Stimulated activated CD4-positive, alpha-beta T cell treated with anti-CD3 and anti-CD28 coated beads, Interleukin-1b, Interleukin-23, amount 100 ng/mL, for 24 hours (primary cell): Measurements from ENCODE around the gene HLA-DRB5.
"Not testable (repeated sequence)": the region's sequence is repeated elsewhere in the genome, so short reads cannot be mapped to it uniquely, and the experiment has no call there.

Experiments
- DNase-seq, 4 experiments: peaks; one replicate each; pipeline ENCODE4 v3.0.0-alpha.2; 2020; ENCODE audit warnings: low read depth in 4 of 4, low spot score in 1 of 4

HLA-DRB5 gene

DNA sequence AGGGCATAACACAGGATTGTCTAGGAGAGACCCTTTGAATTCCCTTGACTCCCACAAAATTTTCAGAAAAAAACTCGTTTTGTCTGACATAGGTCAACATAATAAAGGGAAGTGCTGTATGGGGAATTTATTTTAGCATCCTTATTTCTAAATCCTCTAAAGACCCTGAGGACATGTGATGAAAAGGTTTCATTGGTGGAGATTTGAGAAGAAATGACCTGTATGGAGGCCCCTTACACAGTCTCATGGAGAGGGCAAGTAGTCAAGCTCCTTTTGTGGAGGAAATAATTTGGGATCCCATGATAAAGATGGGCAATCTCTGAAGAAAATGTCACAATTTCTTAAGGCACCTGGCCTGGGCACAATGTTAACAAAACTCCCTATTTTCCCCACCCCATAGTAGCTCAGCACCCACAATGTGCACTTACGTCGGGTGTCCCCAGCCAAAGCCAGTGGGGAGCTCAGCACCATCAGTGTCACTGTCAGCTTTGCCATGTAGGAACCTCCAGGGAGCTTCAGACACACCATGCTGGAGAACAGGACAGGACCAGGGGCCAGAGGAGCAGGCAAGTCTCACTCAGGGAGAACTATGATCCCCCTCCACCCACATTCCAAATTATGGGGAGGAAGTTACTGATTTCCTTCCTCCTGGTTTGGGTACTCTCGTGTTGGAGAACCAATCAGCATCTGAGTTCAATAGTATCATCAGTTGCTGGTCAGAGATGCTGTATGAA lies at the start of gene HLA-DRB5:
Gene HLA-DRB5 (minus strand): TSS at position 591 of the 734 bp plus-strand sequence. CDS start 63 bp downstream, at position 528.
- DNase-seq = no peak

- no peak for DNase-seq
Observed at GRCh38 chr6:32578962-32579361, 48.9 kb upstream of the HLA-DRB5 start.

- not testable (repeated sequence) for DNase-seq
Observed at GRCh38 chr6:32577493-32577892, 47.4 kb upstream of the HLA-DRB5 start.

GRCh38 chr6:32576250-32576649 lies 46.2 kb upstream of the HLA-DRB5 start:
- no peak for DNase-seq

- no peak for DNase-seq
Observed at GRCh38 chr6:32570363-32570905, 40.3 kb upstream of the HLA-DRB5 start.

GRCh38 chr6:32568561-32568960 lies 38.5 kb upstream of the HLA-DRB5 start:
- no peak for DNase-seq

DNA sequence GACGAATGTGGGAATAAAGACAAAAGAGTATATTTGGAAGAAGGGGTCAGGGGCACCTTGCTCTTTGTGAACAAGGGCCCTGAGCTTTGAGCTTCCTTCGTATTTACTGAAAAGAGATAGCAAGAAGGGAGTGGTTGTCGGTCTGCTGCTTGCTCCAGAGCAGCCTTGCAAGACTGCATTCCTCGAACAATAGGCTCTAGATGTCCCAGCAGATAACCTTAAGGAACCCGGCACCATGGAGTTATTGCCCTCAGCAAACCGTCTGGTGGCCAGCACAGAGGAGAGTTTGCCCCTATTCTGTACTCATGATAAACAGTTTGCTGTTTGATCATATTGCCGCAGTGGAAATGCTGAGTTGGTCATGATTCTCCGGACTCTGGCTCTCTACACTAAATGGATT lies 36.9 kb upstream of the HLA-DRB5 start:
- DNase-seq = no peak

GRCh38 chr6:32565511-32565910 lies 35.4 kb upstream of the HLA-DRB5 start:
- no peak for DNase-seq

- DNase-seq = no peak
Observed at GRCh38 chr6:32562940-32563339, 32.9 kb upstream of the HLA-DRB5 start.

- no peak for DNase-seq
Observed at GRCh38 chr6:32559747-32560146, 29.7 kb upstream of the HLA-DRB5 start.

- DNase-seq = no peak
Observed at GRCh38 chr6:32558426-32559057, 28.5 kb upstream of the HLA-DRB5 start.

DNA sequence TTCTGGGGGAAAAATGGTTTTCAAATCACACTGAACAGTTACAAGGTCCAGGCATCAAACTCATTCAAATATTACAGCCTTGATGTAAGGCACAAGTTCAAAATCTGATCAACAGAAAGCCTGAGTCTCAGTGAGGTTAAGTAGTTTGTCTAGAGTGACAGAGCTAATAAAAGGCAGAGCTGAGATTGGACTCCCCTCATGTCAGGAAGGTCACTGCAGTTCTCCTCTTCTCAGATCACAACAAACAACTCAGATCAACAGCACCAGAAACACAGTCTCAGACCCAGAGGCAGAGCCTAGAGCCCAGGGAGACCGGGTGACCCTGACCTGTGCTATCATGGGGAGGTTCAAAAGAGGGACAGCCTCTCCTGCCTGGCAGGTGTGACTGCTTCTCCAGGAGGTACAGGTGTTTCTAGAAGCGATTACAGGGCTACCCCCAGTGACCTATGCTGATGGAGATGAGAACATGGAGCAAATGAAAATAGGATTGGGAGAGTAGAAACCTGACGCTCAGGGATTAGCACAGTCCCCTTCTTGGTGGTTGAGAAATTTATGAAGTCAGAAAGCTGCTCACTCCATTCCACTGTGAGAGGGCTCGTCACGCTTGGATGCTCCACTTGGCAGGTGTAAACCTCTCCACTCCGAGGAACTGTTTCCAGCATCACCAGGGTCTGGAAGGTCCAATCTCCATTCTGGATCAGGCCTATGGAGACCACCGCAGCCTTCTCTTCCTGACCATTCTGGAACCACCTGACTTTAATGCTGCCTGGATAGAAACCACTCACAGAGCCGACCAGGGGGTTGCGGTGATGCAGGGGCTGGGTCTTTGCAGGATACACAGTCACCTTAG lies 24.3 kb upstream of the HLA-DRB5 start:
- DNase-seq = no peak

DNA sequence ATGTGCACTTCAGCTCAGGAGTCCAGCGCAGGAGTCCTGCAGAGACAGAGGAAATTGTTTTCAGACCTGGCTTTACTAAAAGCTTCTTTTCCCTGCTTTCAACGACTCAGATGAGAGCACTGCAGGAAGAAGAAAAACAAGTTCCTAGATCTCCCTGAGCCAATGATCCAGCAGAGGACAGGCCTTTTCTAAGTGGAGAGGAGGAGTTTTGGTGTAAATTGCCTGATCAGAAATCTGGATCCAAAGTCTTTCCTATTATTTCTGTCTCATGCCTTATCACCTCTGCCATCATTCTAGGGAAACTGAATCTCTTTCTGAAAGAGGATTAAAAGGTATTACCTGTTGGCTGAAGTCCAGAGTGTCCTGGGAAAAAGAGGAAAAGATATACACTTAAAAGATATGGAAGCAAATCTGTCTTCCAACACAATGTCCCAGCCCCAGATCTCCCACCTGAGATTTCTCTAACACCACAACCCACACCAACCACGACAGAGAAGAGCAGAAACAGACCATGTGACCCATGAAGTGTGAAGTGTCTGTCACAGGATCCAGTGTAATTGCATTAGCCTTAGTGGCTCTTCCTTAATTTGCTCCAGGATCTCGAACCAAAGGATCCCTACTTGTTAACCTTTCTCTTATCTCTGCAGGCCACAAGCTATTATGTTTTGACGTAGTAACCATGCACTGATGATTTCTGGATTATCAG lies 23.1 kb upstream of the HLA-DRB5 start:
- no peak for DNase-seq

DNA sequence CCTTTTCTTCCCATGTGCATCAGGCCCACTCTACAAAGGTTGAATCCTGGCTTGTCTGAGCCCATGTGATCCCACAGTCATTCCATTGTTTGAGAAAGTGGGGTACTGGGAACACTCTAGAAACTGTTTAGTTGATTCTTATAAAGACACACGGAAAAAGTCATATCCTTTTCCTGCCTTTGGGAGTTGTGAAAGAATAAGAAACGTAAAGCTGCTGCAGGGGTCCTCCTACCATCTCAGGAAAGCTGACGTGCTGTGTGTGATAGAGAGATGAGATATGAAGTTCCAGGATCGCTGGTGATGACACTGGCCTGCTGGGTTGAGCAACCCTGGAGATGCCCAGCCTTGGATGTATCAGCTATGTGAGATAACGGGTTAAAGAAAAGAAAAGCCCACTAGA lies 21.3 kb upstream of the HLA-DRB5 start:
- no peak for DNase-seq

DNA sequence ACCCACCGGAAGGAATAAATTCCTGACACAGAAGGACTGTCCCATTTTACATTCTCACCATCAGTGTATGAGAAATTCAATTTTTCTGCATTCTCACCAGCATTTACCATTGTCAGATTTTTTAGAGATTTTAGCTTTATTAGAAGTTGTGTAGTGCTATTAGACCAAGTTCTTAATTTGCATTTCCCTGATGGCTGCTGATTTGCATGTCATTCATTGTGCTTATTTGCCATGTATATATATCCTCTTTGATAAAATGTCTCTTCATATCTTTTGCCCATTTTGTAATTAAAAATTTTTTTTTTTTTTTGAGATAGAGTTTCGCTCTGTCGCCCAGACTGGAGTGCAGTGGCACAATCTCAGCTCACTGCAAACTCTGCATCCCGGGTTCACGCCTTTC lies 9.8 kb upstream of the HLA-DRB5 start:
- no peak for DNase-seq

GRCh38 chr6:32530431-32530793 lies 325 bp upstream of the HLA-DRB5 start:
- DNase-seq = not testable (repeated sequence)

- no peak for DNase-seq
Observed at GRCh38 chr6:32522302-32523047, 7.6 kb downstream of the HLA-DRB5 start.

GRCh38 chr6:32519910-32520258 lies 10.2 kb downstream of the HLA-DRB5 start:
- DNase-seq = no peak

- no peak for DNase-seq
Observed at GRCh38 chr6:32519118-32519909, 10.8 kb downstream of the HLA-DRB5 start.
